Endothelial cell of umbilical vein (primary cell): ENCODE results near the gene FHDC1. TPM values are rescaled to one million over a fixed set of nuclear protein-coding genes. Genes with fewer than 3 reads are reported as not detected.

Source experiments
- BruUV-seq: library from RNA; stranded (reverse); fragments of 400-500 nt; replicated peaks from 2 replicates; lab custom pipeline; 2021; lab: Mats Ljungman, UMichigan
- CTCF ChIA-PET: fragments of 300-600, 350-600 bp; sonication (Branson Sonifier 250); formaldehyde crosslinking; loops from one replicate; lab custom pipeline; 2021; ENCODE audit warnings: antibody characterized with exemption, inconsistent platforms; lab: Charles Lee
- POLR2A ChIA-PET: fragments of 300-600, 350-600 bp; sonication (Branson Sonifier 250); formaldehyde crosslinking; loops from one replicate; lab custom pipeline; 2021; ENCODE audit warnings: antibody characterized with exemption, inconsistent platforms; lab: Charles Lee
- DNase-seq: peaks from one replicate; pipeline ENCODE4 v3.0.0-alpha.2; 2011; ENCODE audit warnings: low read depth, low spot score
- FAIRE-seq: peaks from 2 replicates; lab custom pipeline; 2011; peaks lifted over from hg19 to GRCh38; lab: Jason Lieb, UNC
- H2AFZ ChIP-seq: 2 replicates; pipeline ENCODE4 v1.6.0; 2012; ENCODE audit warnings: low read depth, low read length, control low read depth, inconsistent platforms
- H3K27ac ChIP-seq: 2 replicates; pipeline ENCODE4 v1.5.1; 2011; ENCODE audit warnings: low read depth, mild to moderate bottlenecking, control low read depth, low read length, moderate library complexity; ENCODE audit not compliant: insufficient read depth
- H3K27me3 ChIP-seq, 2 experiments: 2 replicates each; pipeline versions ENCODE4 v1.6.0 to v1.6.1; 2011; ENCODE audit warnings: low read length in 2 of 2, mixed read lengths in 1 of 2; ENCODE audit not compliant: control insufficient read depth in 2 of 2, insufficient read depth in 2 of 2
- H3K36me3 ChIP-seq, 2 experiments: 2 replicates in 1 of 2; 3 replicates in 1 of 2; pipeline ENCODE4 v1.5.1; 2011; ENCODE audit warnings: low read length in 2 of 2, mild to moderate bottlenecking in 1 of 2, moderate library complexity in 1 of 2; ENCODE audit not compliant: control insufficient read depth in 2 of 2, insufficient read depth in 2 of 2; ENCODE audit errors: extremely low read depth in 1 of 2
- H3K4me1 ChIP-seq: 3 replicates; pipeline ENCODE4 v1.5.1; 2011; ENCODE audit warnings: mild to moderate bottlenecking, low read length; ENCODE audit not compliant: control insufficient read depth, insufficient read depth; ENCODE audit errors: extremely low read depth
- H3K4me2 ChIP-seq: 2 replicates; pipeline ENCODE4 v1.6.1; 2011; ENCODE audit warnings: low read length, control low read depth, mixed read lengths; ENCODE audit not compliant: insufficient read depth
- H3K4me3 ChIP-seq, 3 experiments: fragments of 200-600 bp in 1 of 3; sonication (generic), shearing (Covaris generic) in 1 of 3; replicated peaks in 1 of 3; 2 replicates each; pipeline ENCODE4 v1.5.1; 2011 to 2016; ENCODE audit warnings: control low read depth in 3 of 3, low read length in 3 of 3, mild to moderate bottlenecking in 2 of 3, inconsistent platforms in 1 of 3, low read depth in 1 of 3, moderate library complexity in 1 of 3; ENCODE audit not compliant: insufficient read depth in 1 of 3
- H3K79me2 ChIP-seq: 2 replicates; pipeline ENCODE4 v1.6.0; 2012; ENCODE audit warnings: low read length, inconsistent platforms; ENCODE audit not compliant: control insufficient read depth, insufficient read depth
- H3K9ac ChIP-seq: replicated peaks from 2 replicates; pipeline ENCODE3; 2011; ENCODE audit warnings: low read length, control low read depth; ENCODE audit not compliant: insufficient read depth; ENCODE audit errors: extremely low read depth
- H3K9me1 ChIP-seq: replicated peaks from 3 replicates; pipeline ENCODE4 v1.6.0; 2011; ENCODE audit warnings: mild to moderate bottlenecking, low read length; ENCODE audit not compliant: control insufficient read depth, insufficient read depth; ENCODE audit errors: extremely low read depth
- H3K9me3 ChIP-seq: replicated peaks from 2 replicates; pipeline ENCODE4 v1.5.1; 2012; ENCODE audit warnings: low read length, inconsistent platforms; ENCODE audit not compliant: control insufficient read depth, insufficient read depth
- H4K20me1 ChIP-seq: replicated peaks from 2 replicates; pipeline ENCODE3; 2011; ENCODE audit warnings: mild to moderate bottlenecking, low read length; ENCODE audit not compliant: control insufficient read depth, insufficient read depth; ENCODE audit errors: extremely low read depth
- CTCF ChIP-seq, 2 donors: IDR thresholded peaks; 1 replicate in 1 of 2; 2 replicates in 1 of 2; pipeline ENCODE4 v1.5.1; 2011; ENCODE audit warnings: low read length in 2 of 2, mild to moderate bottlenecking in 2 of 2, moderate library complexity in 2 of 2, control low read depth in 1 of 2, inconsistent platforms in 1 of 2, low read depth in 1 of 2; ENCODE audit not compliant: insufficient read depth in 1 of 2; ENCODE audit errors: extremely low read depth in 1 of 2
- EZH2 ChIP-seq: IDR thresholded peaks from 2 replicates; pipeline ENCODE4 v1.6.1; 2012; ENCODE audit warnings: borderline replicate concordance, low read depth, mild to moderate bottlenecking, moderate library complexity, low read length, inconsistent platforms; ENCODE audit not compliant: severe bottlenecking
- FOS ChIP-seq: IDR thresholded peaks from 2 replicates; pipeline ENCODE4 v1.6.1; 2011; ENCODE audit warnings: mild to moderate bottlenecking, low read length, moderate library complexity, borderline replicate concordance; ENCODE audit not compliant: insufficient read depth
- GATA2 ChIP-seq: IDR thresholded peaks from 2 replicates; pipeline ENCODE4 v1.7.0; 2011; ENCODE audit warnings: low read depth, mild to moderate bottlenecking, moderate library complexity, mixed read lengths, low read length; ENCODE audit not compliant: insufficient read length, insufficient read depth
- JUN ChIP-seq: IDR thresholded peaks from 2 replicates; pipeline ENCODE4 v1.6.1; 2011; ENCODE audit warnings: borderline replicate concordance, low read depth; ENCODE audit not compliant: insufficient read length, insufficient read depth
- MAX ChIP-seq: IDR thresholded peaks from 2 replicates; pipeline ENCODE4 v1.6.1; 2011; ENCODE audit not compliant: insufficient read depth, insufficient read length
- MYC ChIP-seq: IDR thresholded peaks from one replicate; pipeline ENCODE4 v1.6.1; 2011; ENCODE audit warnings: mild to moderate bottlenecking, low read depth, low read length
- POLR2A ChIP-seq: IDR thresholded peaks from 2 replicates; pipeline ENCODE4 v1.6.1; 2012; ENCODE audit warnings: low read depth, mild to moderate bottlenecking, control low read depth, low read length
- POLR2AphosphoS5 ChIP-seq: IDR thresholded peaks from 2 replicates; pipeline ENCODE4 v1.6.1; 2012; ENCODE audit warnings: low read depth, mild to moderate bottlenecking, control low read depth, low read length, moderate library complexity; ENCODE audit not compliant: insufficient read depth
- dilution Hi-C: fragments of 300-500 bp; cut with MboI; formaldehyde crosslinking; loops from one replicate; pipeline ENCODE4 v1.15.0; 2019; ENCODE audit warnings: low sequenced_read_pairs; ENCODE audit not compliant: extremely low pct_ligation_motif_present
- intact Hi-C: fragments of 100-400 bp; cut with micrococcal nuclease; formaldehyde crosslinking; loops from one replicate; pipeline ENCODE4 v1.10.0; 2022
- polyA plus RNA-seq, 4 experiments: library from polyadenylated mRNA; depleted of rRNA in 3 of 4; stranded (reverse) in 3 of 4; unstranded in 1 of 4; fragments of >200 nt; gene quantifications; 2 replicates each; pipeline versions ENCODE4 v1.2.1 to v1.2.3, GENCODE V29; 2011 to 2012; ENCODE audit warnings: missing spikeins in 1 of 4
- total RNA-seq: library from RNA; stranded (reverse); gene quantifications from 2 replicates; pipeline ENCODE4 v1.2.3, GENCODE V29; 2021

FHDC1 gene
- total and polyA plus RNA-seq, 2 donors (not counting 3 experiments of a cell fraction or from before 2014, with no cell fraction given) = 0.03 to 0.18 TPM

GRCh38 chr4:152935143-152935542 lies 980 bp upstream of the FHDC1 start:
- FAIRE-seq (no peak), DNase-seq (no peak)
- ChIA-PET CTCF (interaction anchor here (0.8 to 1.1 kb wide), 3 partner anchors 26 to 148 kb away, joined by 3 read pairs; no protein-coding TSS in a partner anchor), POLR2A (no interaction called here)
- Histone ChIP-seq H2AFZ (no peak overlapping the region), H3K4me2 (no peak overlapping the region), H3K9me3 (no peaks in the 10 kb centered on the region), H3K9me1 (no peaks in the 10 kb centered on the region), H3K4me1 (peaks cover 17% of the 10 kb centered on the region), H3K27ac (no peak overlapping the region), H4K20me1 (no peaks in the 10 kb centered on the region), H3K4me3 (no peak overlapping the region), H3K36me3 (no peaks in the 10 kb centered on the region), H3K27me3 (peaks cover 36 to 54% of the 10 kb centered on the region in 2 experiments), H3K79me2 (no peaks in the 10 kb centered on the region), H3K9ac (no peak overlapping the region)
- intact Hi-C loops = loop anchor here (10.0 kb wide), 2 partner anchors 150 to 190 kb away; no protein-coding TSS in a partner anchor
- no peak for TF ChIP-seq JUN
- TF ChIP-seq POLR2A = no peak
- no peak for TF ChIP-seq EZH2
- TF ChIP-seq CTCF (IDR thresholded peaks at IDR 0.05; ENCODE audit: extremely low read depth in 1 of 2, insufficient read depth in 1 of 2, low read depth in 1 of 2, low read length in 2 of 2) = no peak
- no peak for TF ChIP-seq MYC
- no peak for TF ChIP-seq GATA2
- TF ChIP-seq POLR2AphosphoS5 = no peak
- TF ChIP-seq FOS = no peak
- no peak for TF ChIP-seq MAX
- no TSS peak for BruUV-seq
- dilution Hi-C loops = no loop called here
